ENCODE measurements around the gene NELFCD. TPM values are rescaled to one million over a fixed set of nuclear protein-coding genes. Genes with fewer than 3 reads are reported as not detected.
"Not testable (repeated sequence)": the region's sequence is repeated elsewhere in the genome, so short reads cannot be mapped to it uniquely, and the experiment has no call there.

The NELFCD gene
- total RNA-seq, 2 donors from 2014 or later, result 28.7 to 34.1 TPM

- ATAC-seq (no peak), DNase-seq (no peak)
- intact Hi-C loops (cut with DNase I), result no loop called here
Observed at GRCh38 chr20:58970146-58970545, 10.9 kb upstream of the NELFCD start.

GRCh38 chr20:58971429-58971828 lies 9.6 kb upstream of the NELFCD start:
- intact Hi-C loops (cut with DNase I), result no loop called here
- no peak for DNase-seq
- ATAC-seq, result no peak

- DNase-seq (no peak), ATAC-seq (no peak)
- intact Hi-C loops (cut with DNase I), result no loop called here
Observed at GRCh38 chr20:58973179-58973578, 7.9 kb upstream of the NELFCD start.

GRCh38 chr20:58973866-58974265 lies 7.2 kb upstream of the NELFCD start:
- DNase-seq (no peak), ATAC-seq (no peak)
- intact Hi-C loops (cut with DNase I), result no loop called here

- intact Hi-C loops (cut with DNase I), result no loop called here
- no peak for DNase-seq
- no peak for ATAC-seq
Observed at GRCh38 chr20:58975353-58975752, 5.7 kb upstream of the NELFCD start.

- intact Hi-C loops (cut with DNase I), result no loop called here
- ATAC-seq (no peak), DNase-seq (no peak)
Observed at GRCh38 chr20:58976061-58976730, 4.9 kb upstream of the NELFCD start.

- DNase-seq (no peak), ATAC-seq (no peak)
- intact Hi-C loops (cut with DNase I), result no loop called here
Observed at GRCh38 chr20:58978351-58979190, 2.5 kb upstream of the NELFCD start.

GRCh38 chr20:58981628-58982364 lies 740 bp downstream of the NELFCD start:
- DNase-seq (no peak), ATAC-seq (peak in 1 of 2 donors; percentile 20)
- intact Hi-C loops (cut with DNase I), result loop anchor here in 1 of 2 donors (10.0 kb wide), 1 partner anchor 87 kb away; no protein-coding TSS in a partner anchor

- intact Hi-C loops (cut with DNase I), result loop anchor here in 1 of 2 donors (10.0 kb wide), 1 partner anchor 88 kb away; no protein-coding TSS in a partner anchor
- no peak for DNase-seq
- no peak for ATAC-seq
Observed at GRCh38 chr20:58982406-58983114, 1.5 kb downstream of the NELFCD start.

GRCh38 chr20:58983115-58983468 lies 2.0 kb downstream of the NELFCD start:
- intact Hi-C loops (cut with DNase I), result loop anchor here in 1 of 2 donors (10.0 kb wide), 1 partner anchor 88 kb away; no protein-coding TSS in a partner anchor
- not testable (repeated sequence) for ATAC-seq, DNase-seq

GRCh38 chr20:58984691-58985090 lies 3.6 kb downstream of the NELFCD start:
- ATAC-seq (no peak), DNase-seq (no peak)
- intact Hi-C loops (cut with DNase I), result loop anchor here (5.0 to 10.0 kb wide), 2 partner anchors 87 to 90 kb away; no protein-coding TSS in a partner anchor

- intact Hi-C loops (cut with DNase I), result loop anchor here (2.0 to 10.0 kb wide), 3 partner anchors 45 to 91 kb away; no protein-coding TSS in a partner anchor
- ATAC-seq, result no peak
- DNase-seq, result no peak
Observed at GRCh38 chr20:58985656-58986055, 4.6 kb downstream of the NELFCD start.

GRCh38 chr20:58986286-58986967 lies 5.4 kb downstream of the NELFCD start:
- ATAC-seq (no peak), DNase-seq (no peak)
- intact Hi-C loops (cut with DNase I), result loop anchor here (2.0 to 10.0 kb wide), 3 partner anchors 44 to 92 kb away; no protein-coding TSS in a partner anchor

GRCh38 chr20:58986968-58987517 lies 6.0 kb downstream of the NELFCD start:
- no peak for DNase-seq
- intact Hi-C loops (cut with DNase I), result loop anchor here (2.0 to 10.0 kb wide), 3 partner anchors 44 to 92 kb away; no protein-coding TSS in a partner anchor
- peak; percentile 29 to 31 for ATAC-seq

- no peak for ATAC-seq
- DNase-seq, result no peak
- intact Hi-C loops (cut with DNase I), result loop anchor here (2.0 to 10.0 kb wide), 3 partner anchors 43 to 93 kb away; no protein-coding TSS in a partner anchor
Observed at GRCh38 chr20:58987790-58988564, 6.9 kb downstream of the NELFCD start.

GRCh38 chr20:58988565-58988882 lies 7.5 kb downstream of the NELFCD start:
- intact Hi-C loops (cut with DNase I), result loop anchor here (5.0 to 10.0 kb wide), 2 partner anchors 91 to 94 kb away; no protein-coding TSS in a partner anchor
- no peak for DNase-seq
- ATAC-seq, result no peak

- DNase-seq (no peak), ATAC-seq (no peak)
- intact Hi-C loops (cut with DNase I), result loop anchor here (5.0 to 10.0 kb wide), 2 partner anchors 92 to 94 kb away; no protein-coding TSS in a partner anchor
Observed at GRCh38 chr20:58989196-58989595, 8.1 kb downstream of the NELFCD start.
